HUES48 (cell line): ENCODE data around the gene DNASE1L2.

ENCODE experiments used
- H3K27ac ChIP-seq: one replicate; pipeline ENCODE4 v1.7.0; 2013; ENCODE audit warnings: low read depth, low read length, inconsistent platforms
- H3K27me3 ChIP-seq: 2 replicates; pipeline ENCODE4 v1.6.1; 2013; ENCODE audit warnings: mild to moderate bottlenecking, low read length; ENCODE audit not compliant: control insufficient read depth, insufficient read depth
- H3K36me3 ChIP-seq: 2 replicates; pipeline ENCODE4 v1.6.1; 2013; ENCODE audit warnings: low read length; ENCODE audit not compliant: control insufficient read depth, insufficient read depth
- H3K4me1 ChIP-seq: 2 replicates; pipeline ENCODE4 v1.6.1; 2013; ENCODE audit warnings: mild to moderate bottlenecking, low read length; ENCODE audit not compliant: control insufficient read depth, insufficient read depth
- H3K4me3 ChIP-seq: 2 replicates; pipeline ENCODE4 v1.5.1; 2013; ENCODE audit warnings: mild to moderate bottlenecking, low read depth, low read length
- H3K9ac ChIP-seq: 2 replicates; pipeline ENCODE4 v1.6.1; 2013; ENCODE audit warnings: mild to moderate bottlenecking, low read depth, low read length, moderate library complexity
- H3K9me3 ChIP-seq: 2 replicates; pipeline ENCODE4 v1.6.1; 2013; ENCODE audit warnings: low read length; ENCODE audit not compliant: control insufficient read depth, insufficient read depth

DNASE1L2 gene

GRCh38 chr16:2211923-2212347 lies 24.3 kb upstream of the DNASE1L2 start:
- H3K27me3 ChIP-seq: no peaks in the 10 kb centered on the region
- H3K4me3 ChIP-seq: no peak overlapping the region
- peaks cover 39% of the 10 kb centered on the region for H3K36me3 ChIP-seq
- H3K27ac ChIP-seq: no peak overlapping the region
- H3K9me3 ChIP-seq: no peaks in the 10 kb centered on the region
- H3K4me1 ChIP-seq: peaks cover 6% of the 10 kb centered on the region; the same call in 1 of the 2 replicates
- H3K9ac ChIP-seq: no peak overlapping the region

GRCh38 chr16:2212362-2213324 lies 23.6 kb upstream of the DNASE1L2 start:
- H3K27ac ChIP-seq: no peak overlapping the region
- H3K36me3 ChIP-seq: peaks cover 32% of the 10 kb centered on the region
- peaks cover 6% of the 10 kb centered on the region; the same call in 1 of the 2 replicates for H3K4me1 ChIP-seq
- no peaks in the 10 kb centered on the region for H3K9me3 ChIP-seq
- H3K9ac ChIP-seq: no peak overlapping the region
- peak overlapping the region; percentile 91 for H3K4me3 ChIP-seq
- H3K27me3 ChIP-seq: no peaks in the 10 kb centered on the region

GRCh38 chr16:2213817-2214718 lies 22.2 kb upstream of the DNASE1L2 start:
- H3K27ac ChIP-seq: peak overlapping the region; percentile 81
- no peaks in the 10 kb centered on the region for H3K9me3 ChIP-seq
- peak overlapping the region; percentile 89; the same call in 1 of the 2 replicates for H3K9ac ChIP-seq
- no peaks in the 10 kb centered on the region for H3K27me3 ChIP-seq
- peak overlapping the region; percentile 91 for H3K4me3 ChIP-seq
- peaks cover 18% of the 10 kb centered on the region for H3K36me3 ChIP-seq
- peaks cover 6% of the 10 kb centered on the region; the same call in 1 of the 2 replicates for H3K4me1 ChIP-seq

- peak within 1 kb of the TSS; percentile 100 for H3K27ac ChIP-seq
- H3K4me3 ChIP-seq: peak within 1 kb of the TSS; percentile 91
- H3K9me3 ChIP-seq: no peaks in the 10 kb centered on the region
- H3K9ac ChIP-seq: peak within 1 kb of the TSS; percentile 90
- H3K36me3 ChIP-seq: peaks cover 14% of the 10 kb centered on the region
- no peaks in the 10 kb centered on the region for H3K27me3 ChIP-seq
- H3K4me1 ChIP-seq: peaks cover 6% of the 10 kb centered on the region; the same call in 1 of the 2 replicates
Observed at GRCh38 chr16:2214719-2214968, 21.6 kb upstream of the DNASE1L2 start, which contains the start of gene PGP. Gene PGP, minus strand, starts transcription at chr16:2214840. Its CDS starts 63 bp downstream, at chr16:2214777.

GRCh38 chr16:2216330-2216729 lies 19.9 kb upstream of the DNASE1L2 start:
- peaks cover 14% of the 10 kb centered on the region for H3K36me3 ChIP-seq
- no peak overlapping the region for H3K4me3 ChIP-seq
- H3K4me1 ChIP-seq: peaks cover 6% of the 10 kb centered on the region; the same call in 1 of the 2 replicates
- H3K27me3 ChIP-seq: no peaks in the 10 kb centered on the region
- no peak overlapping the region for H3K9ac ChIP-seq
- H3K27ac ChIP-seq: no peak overlapping the region
- no peaks in the 10 kb centered on the region for H3K9me3 ChIP-seq

GRCh38 chr16:2223221-2223941 lies 12.9 kb upstream of the DNASE1L2 start, which contains the start of gene E4F1:
Gene E4F1, plus strand, starts transcription at chr16:2223591. Its CDS starts 23 bp downstream, at chr16:2223614.
- H3K27me3 ChIP-seq: no peaks in the 10 kb centered on the region
- H3K36me3 ChIP-seq: peaks cover 4% of the 10 kb centered on the region
- no peaks in the 10 kb centered on the region for H3K9me3 ChIP-seq
- peak within 1 kb of the TSS; percentile 86 for H3K27ac ChIP-seq
- peak within 1 kb of the TSS; percentile 97 for H3K4me3 ChIP-seq
- peak within 1 kb of the TSS; percentile 92 for H3K9ac ChIP-seq
- no peaks in the 10 kb centered on the region for H3K4me1 ChIP-seq

GRCh38 chr16:2223942-2224486 lies 12.2 kb upstream of the DNASE1L2 start:
- Histone ChIP-seq H3K36me3 (peaks cover 10% of the 10 kb centered on the region), H3K4me1 (no peaks in the 10 kb centered on the region), H3K27ac (peak overlapping the region; percentile 86)

GRCh38 chr16:2226245-2226793 lies 9.9 kb upstream of the DNASE1L2 start:
- no peak overlapping the region for H3K9ac ChIP-seq
- peaks cover 26% of the 10 kb centered on the region for H3K36me3 ChIP-seq
- no peaks in the 10 kb centered on the region for H3K27me3 ChIP-seq
- H3K9me3 ChIP-seq: no peaks in the 10 kb centered on the region
- H3K4me3 ChIP-seq: no peak overlapping the region
- H3K4me1 ChIP-seq: no peaks in the 10 kb centered on the region
- no peak overlapping the region for H3K27ac ChIP-seq

More at GRCh38 chr16:2223942-2224486, 12.2 kb upstream of the DNASE1L2 start:
- Histone ChIP-seq H3K4me3 (peak overlapping the region; percentile 97), H3K27me3 (no peaks in the 10 kb centered on the region), H3K9ac (peak overlapping the region; percentile 92), H3K9me3 (no peaks in the 10 kb centered on the region)

- Histone ChIP-seq H3K4me1 (no peaks in the 10 kb centered on the region), H3K27ac (no peak overlapping the region), H3K36me3 (peaks cover 32% of the 10 kb centered on the region), H3K9me3 (no peaks in the 10 kb centered on the region), H3K9ac (no peak overlapping the region), H3K27me3 (no peaks in the 10 kb centered on the region), H3K4me3 (no peak overlapping the region)
Observed at GRCh38 chr16:2226918-2227317, 9.3 kb upstream of the DNASE1L2 start.
